GM12878 (cell line): ENCODE data around the gene DPP6.

Source experiments
- CBX5 ChIP-seq: sonication (generic); IDR thresholded peaks from 2 replicates; pipeline ENCODE4 v1.6.1; 2016; ENCODE audit warnings: low read depth, moderate library complexity, mild to moderate bottlenecking, inconsistent platforms
- EZH2 ChIP-seq: IDR thresholded peaks from 2 replicates; pipeline ENCODE4 v1.6.1; 2012; ENCODE audit warnings: low read depth, mild to moderate bottlenecking, control low read depth, inconsistent platforms, low read length, borderline replicate concordance; ENCODE audit not compliant: control insufficient read depth
- PBX3 ChIP-seq: IDR thresholded peaks from 2 replicates; pipeline ENCODE4 v1.6.1; 2011; ENCODE audit warnings: mild to moderate bottlenecking, low read depth, low read length, moderate library complexity; ENCODE audit not compliant: insufficient replicate concordance
- PRDM15 ChIP-seq: fragments of 450-650 bp; formaldehyde crosslinking; IDR thresholded peaks from 2 replicates; pipeline ENCODE4 v1.4.0; 2020; ENCODE audit warnings: mild to moderate bottlenecking, moderate library complexity
- RFX5 ChIP-seq: IDR thresholded peaks from 2 replicates; pipeline ENCODE4 v1.6.1; 2011; ENCODE audit warnings: low read depth, low read length, improper control_type of control experiment
- SKIL ChIP-seq: fragments of 450-650 bp; IDR thresholded peaks from 2 replicates; pipeline ENCODE4 v1.6.1; 2017; ENCODE audit warnings: mild to moderate bottlenecking, low read depth, inconsistent platforms; ENCODE audit not compliant: poor library complexity, severe bottlenecking
- TCF12 ChIP-seq: IDR thresholded peaks from 2 replicates; pipeline ENCODE4 v1.6.1; 2011; ENCODE audit warnings: low read depth, mild to moderate bottlenecking, low read length
- YY1 ChIP-seq: IDR thresholded peaks from 2 replicates; pipeline ENCODE4 v1.6.1; 2011; ENCODE audit warnings: low read depth, mild to moderate bottlenecking, low read length

GRCh38 chr7:154861589-154861988 lies 809.4 kb downstream of the DPP6 start:
- no peak for TF ChIP-seq PBX3
- TF ChIP-seq RFX5: no peak
- TF ChIP-seq PRDM15 (CRISPR knock-in tag): no peak
- no peak for TF ChIP-seq SKIL
- no peak for TF ChIP-seq TCF12
- TF ChIP-seq EZH2: no peak
- no peak for TF ChIP-seq CBX5
- TF ChIP-seq YY1: no peak
